Mammary epithelial cell (primary cell): ENCODE measurements around the gene NTN1.
"Not testable (repeated sequence)": the region's sequence is repeated elsewhere in the genome, so short reads cannot be mapped to it uniquely, and the experiment has no call there.

ENCODE experiments used
- CTCF ChIP-seq, 2 donors: IDR thresholded peaks in 1 of 2; conservative IDR thresholded peaks in 1 of 2; 2 replicates each; pipeline ENCODE4 v1.5.1; 2011 to 2012; ENCODE audit warnings: inconsistent platforms in 2 of 2, low read length in 2 of 2, mild to moderate bottlenecking in 2 of 2, control low read depth in 1 of 2, low read depth in 1 of 2; ENCODE audit not compliant: insufficient read depth in 1 of 2; ENCODE audit errors: extremely low read depth in 1 of 2
- EZH2 ChIP-seq: IDR thresholded peaks from 2 replicates; pipeline ENCODE4 v1.6.1; 2012; ENCODE audit warnings: low read length, inconsistent platforms, borderline replicate concordance

- not testable (repeated sequence) for TF ChIP-seq CTCF (conservative IDR thresholded peaks at IDR 0.05 in 1 of 2, IDR thresholded peaks at IDR 0.05 in 1 of 2; ENCODE audit: extremely low read depth in 1 of 2, insufficient read depth in 1 of 2, low read depth in 1 of 2, low read length in 2 of 2); EZH2
These were observed 85.0 kb downstream of the NTN1 start for GRCh38 chr17:9106278-9106677.
